Measurements from ENCODE around the gene STMN3.

Gene STMN3

DNA sequence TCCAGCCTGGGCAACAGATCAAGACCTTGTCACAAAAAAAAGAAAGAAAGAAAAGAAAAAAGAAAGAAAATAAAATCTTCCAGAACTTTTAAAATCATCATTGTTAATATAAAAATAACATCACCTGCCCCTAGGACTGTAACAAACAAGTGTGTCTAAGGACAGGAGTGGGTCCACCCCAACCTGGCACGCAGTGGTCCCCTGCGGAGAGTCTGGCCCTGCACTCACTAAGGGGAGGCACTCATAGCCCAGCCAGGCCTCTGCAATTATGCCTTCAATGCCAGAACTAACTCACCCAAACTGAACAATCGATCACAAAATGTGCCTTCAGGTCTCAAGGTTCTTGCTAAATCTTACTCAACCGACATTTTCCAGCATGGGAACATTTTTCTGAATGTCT, 31.1 kb downstream of the STMN3 start:
- TF ChIP-seq SIN3A (IDR thresholded peaks at IDR 0.05; ENCODE audit: borderline replicate concordance, insufficient read depth, low read length) (no peak), POLR2AphosphoS5 (IDR thresholded peaks at IDR 0.05; ENCODE audit: low read depth, low read length) (no peak), TAF1 (IDR thresholded peaks at IDR 0.05; ENCODE audit: borderline replicate concordance, insufficient read depth, low read length) (no peak), FOXP2 (optimal IDR thresholded peaks at IDR 0.05; ENCODE audit: borderline replicate concordance, extremely low read depth, extremely low read length, insufficient read depth) (no peak)
- TF ChIP-seq, protein P1, sequence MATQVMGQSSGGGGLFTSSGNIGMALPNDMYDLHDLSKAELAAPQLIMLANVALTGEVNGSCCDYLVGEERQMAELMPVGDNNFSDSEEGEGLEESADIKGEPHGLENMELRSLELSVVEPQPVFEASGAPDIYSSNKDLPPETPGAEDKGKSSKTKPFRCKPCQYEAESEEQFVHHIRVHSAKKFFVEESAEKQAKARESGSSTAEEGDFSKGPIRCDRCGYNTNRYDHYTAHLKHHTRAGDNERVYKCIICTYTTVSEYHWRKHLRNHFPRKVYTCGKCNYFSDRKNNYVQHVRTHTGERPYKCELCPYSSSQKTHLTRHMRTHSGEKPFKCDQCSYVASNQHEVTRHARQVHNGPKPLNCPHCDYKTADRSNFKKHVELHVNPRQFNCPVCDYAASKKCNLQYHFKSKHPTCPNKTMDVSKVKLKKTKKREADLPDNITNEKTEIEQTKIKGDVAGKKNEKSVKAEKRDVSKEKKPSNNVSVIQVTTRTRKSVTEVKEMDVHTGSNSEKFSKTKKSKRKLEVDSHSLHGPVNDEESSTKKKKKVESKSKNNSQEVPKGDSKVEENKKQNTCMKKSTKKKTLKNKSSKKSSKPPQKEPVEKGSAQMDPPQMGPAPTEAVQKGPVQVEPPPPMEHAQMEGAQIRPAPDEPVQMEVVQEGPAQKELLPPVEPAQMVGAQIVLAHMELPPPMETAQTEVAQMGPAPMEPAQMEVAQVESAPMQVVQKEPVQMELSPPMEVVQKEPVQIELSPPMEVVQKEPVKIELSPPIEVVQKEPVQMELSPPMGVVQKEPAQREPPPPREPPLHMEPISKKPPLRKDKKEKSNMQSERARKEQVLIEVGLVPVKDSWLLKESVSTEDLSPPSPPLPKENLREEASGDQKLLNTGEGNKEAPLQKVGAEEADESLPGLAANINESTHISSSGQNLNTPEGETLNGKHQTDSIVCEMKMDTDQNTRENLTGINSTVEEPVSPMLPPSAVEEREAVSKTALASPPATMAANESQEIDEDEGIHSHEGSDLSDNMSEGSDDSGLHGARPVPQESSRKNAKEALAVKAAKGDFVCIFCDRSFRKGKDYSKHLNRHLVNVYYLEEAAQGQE (IDR thresholded peaks at IDR 0.05; ENCODE audit: insufficient read depth in 1 of 2, low read depth in 2 of 2, low read length in 2 of 2), result no peak

GRCh38 chr20:63620991-63621390, 32.2 kb downstream of the STMN3 start:
- no peak for TF ChIP-seq POLR2AphosphoS5 (IDR thresholded peaks at IDR 0.05; ENCODE audit: low read depth, low read length)
- no peak for TF ChIP-seq SIN3A (IDR thresholded peaks at IDR 0.05; ENCODE audit: borderline replicate concordance, insufficient read depth, low read length)
- no peak for TF ChIP-seq TAF1 (IDR thresholded peaks at IDR 0.05; ENCODE audit: borderline replicate concordance, insufficient read depth, low read length)

GRCh38 chr20:63619505-63619904, 33.7 kb downstream of the STMN3 start:
- TF ChIP-seq SIN3A (IDR thresholded peaks at IDR 0.05; ENCODE audit: borderline replicate concordance, insufficient read depth, low read length) (no peak), POLR2AphosphoS5 (IDR thresholded peaks at IDR 0.05; ENCODE audit: low read depth, low read length) (no peak)

GRCh38 chr20:63619086-63619485, 34.1 kb downstream of the STMN3 start:
- no peak for TF ChIP-seq SIN3A (IDR thresholded peaks at IDR 0.05; ENCODE audit: borderline replicate concordance, insufficient read depth, low read length)
- TF ChIP-seq POLR2AphosphoS5 (IDR thresholded peaks at IDR 0.05; ENCODE audit: low read depth, low read length), result no peak
- TF ChIP-seq, protein P1 (IDR thresholded peaks at IDR 0.05; ENCODE audit: insufficient read depth in 1 of 2, low read depth in 2 of 2, low read length in 2 of 2), result no peak
- TF ChIP-seq TAF1 (IDR thresholded peaks at IDR 0.05; ENCODE audit: borderline replicate concordance, insufficient read depth, low read length), result no peak
- no peak for TF ChIP-seq FOXP2 (optimal IDR thresholded peaks at IDR 0.05; ENCODE audit: borderline replicate concordance, extremely low read depth, extremely low read length, insufficient read depth)

GRCh38 chr20:63618291-63618980, 34.8 kb downstream of the STMN3 start:
- TF ChIP-seq FOXP2 (optimal IDR thresholded peaks at IDR 0.05; ENCODE audit: borderline replicate concordance, extremely low read depth, extremely low read length, insufficient read depth) (no peak), POLR2AphosphoS5 (IDR thresholded peaks at IDR 0.05; ENCODE audit: low read depth, low read length) (no peak), TAF1 (IDR thresholded peaks at IDR 0.05; ENCODE audit: borderline replicate concordance, insufficient read depth, low read length) (no peak), SIN3A (IDR thresholded peaks at IDR 0.05; ENCODE audit: borderline replicate concordance, insufficient read depth, low read length) (no peak)
- TF ChIP-seq, protein P1 (IDR thresholded peaks at IDR 0.05; ENCODE audit: insufficient read depth in 1 of 2, low read depth in 2 of 2, low read length in 2 of 2), result no peak

DNA sequence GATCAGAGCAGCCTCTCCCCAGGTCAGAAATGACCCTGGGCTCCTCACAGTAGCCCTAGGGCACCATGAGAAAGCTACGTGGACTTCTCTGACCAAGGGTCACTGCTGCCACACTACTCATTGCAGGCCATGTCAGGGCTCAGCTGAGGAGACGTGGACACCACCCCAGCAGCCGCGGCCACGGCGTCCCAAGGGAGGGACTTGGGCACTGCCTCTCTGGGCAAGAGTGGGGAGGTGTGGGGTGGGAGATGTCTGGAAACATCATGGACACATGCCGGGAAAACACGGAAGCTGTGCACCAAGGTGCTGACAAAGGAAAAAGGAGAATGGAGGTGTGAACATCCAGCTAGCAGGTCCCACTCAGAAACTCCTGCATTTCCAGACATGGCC, 35.4 kb downstream of the STMN3 start:
- TF ChIP-seq, protein P1 (IDR thresholded peaks at IDR 0.05; ENCODE audit: insufficient read depth in 1 of 2, low read depth in 2 of 2, low read length in 2 of 2), result no peak
- TF ChIP-seq TAF1 (IDR thresholded peaks at IDR 0.05; ENCODE audit: borderline replicate concordance, insufficient read depth, low read length) (no peak), FOXP2 (optimal IDR thresholded peaks at IDR 0.05; ENCODE audit: borderline replicate concordance, extremely low read depth, extremely low read length, insufficient read depth) (no peak), POLR2AphosphoS5 (IDR thresholded peaks at IDR 0.05; ENCODE audit: low read depth, low read length) (no peak), SIN3A (IDR thresholded peaks at IDR 0.05; ENCODE audit: borderline replicate concordance, insufficient read depth, low read length) (no peak)

All from PFSK-1 (cell line).